Activated CD4-positive, alpha-beta T cell treated with anti-CD3 and anti-CD28 coated beads, Interleukin-2, amount 10 ng/mL, durations not matched to agents 24 days and 14 days (primary cell): ENCODE results near the gene GLYR1. TPM values are rescaled to one million over a fixed set of nuclear protein-coding genes. Genes with fewer than 3 reads are reported as not detected.
A peak's percentile ranks its signal among the peaks of the same experiment; 100 is the strongest.

Source experiments
- DNase-seq: peaks from one replicate; pipeline ENCODE4 v3.0.0; 2022
- H3K27ac Mint-ChIP-seq: one replicate; pipeline ENCODE4 v1.8.0; 2022; ENCODE audit warnings: mild to moderate bottlenecking, mixed read lengths
- H3K27me3 Mint-ChIP-seq: one replicate; pipeline ENCODE4 v1.8.0; 2022; ENCODE audit warnings: mixed read lengths
- H3K36me3 Mint-ChIP-seq: one replicate; pipeline ENCODE4 v1.8.0; 2022; ENCODE audit warnings: low read depth, mild to moderate bottlenecking, mixed read lengths
- H3K4me1 Mint-ChIP-seq: one replicate; pipeline ENCODE4 v1.8.0; 2021; ENCODE audit warnings: mixed read lengths
- H3K4me3 Mint-ChIP-seq: one replicate; pipeline ENCODE4 v1.8.0; 2022; ENCODE audit warnings: mild to moderate bottlenecking, moderate library complexity, mixed read lengths
- H3K9me3 Mint-ChIP-seq: one replicate; pipeline ENCODE4 v1.8.0; 2021; ENCODE audit warnings: mixed read lengths
- intact Hi-C: fragments of 100-400 bp; cut with micrococcal nuclease; formaldehyde crosslinking; loops from one replicate; pipeline ENCODE4 v1.15.1; 2023
- total RNA-seq: library from RNA; stranded (reverse); gene quantifications from 2 replicates; pipeline ENCODE4 v1.2.3, GENCODE V29; 2022

The GLYR1 gene
- total RNA-seq, 1 donor from 2014 or later, result 109 TPM

DNA sequence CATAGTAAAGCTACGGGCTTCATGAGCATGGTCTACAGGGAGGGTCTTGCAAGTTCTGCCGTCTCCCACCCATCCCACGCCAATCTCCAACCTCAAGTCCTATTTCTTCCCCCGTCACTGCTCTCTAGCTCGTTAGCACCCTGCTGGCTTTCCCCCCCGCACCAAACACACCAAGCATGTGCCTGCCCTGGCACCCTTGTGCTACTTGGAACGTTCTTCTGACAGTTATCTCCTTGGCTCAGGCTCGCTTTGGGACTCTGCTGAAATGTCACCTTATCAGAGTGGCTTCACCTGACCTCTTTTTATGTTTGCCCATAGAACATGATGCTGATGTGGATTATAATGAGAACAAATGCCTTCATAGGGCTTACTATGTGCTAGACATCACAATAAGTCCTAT lies 21.9 kb downstream of the GLYR1 start:
- H3K27me3 Mint-ChIP-seq, result no peaks in the 10 kb centered on the region
- no peak overlapping the region for H3K27ac Mint-ChIP-seq
- no peak overlapping the region for H3K4me3 Mint-ChIP-seq
- H3K9me3 Mint-ChIP-seq, result no peaks in the 10 kb centered on the region
- no peak for DNase-seq
- intact Hi-C loops, result no loop called here
- H3K4me1 Mint-ChIP-seq, result no peaks in the 10 kb centered on the region
- H3K36me3 Mint-ChIP-seq, result peaks cover 57% of the 10 kb centered on the region

DNA sequence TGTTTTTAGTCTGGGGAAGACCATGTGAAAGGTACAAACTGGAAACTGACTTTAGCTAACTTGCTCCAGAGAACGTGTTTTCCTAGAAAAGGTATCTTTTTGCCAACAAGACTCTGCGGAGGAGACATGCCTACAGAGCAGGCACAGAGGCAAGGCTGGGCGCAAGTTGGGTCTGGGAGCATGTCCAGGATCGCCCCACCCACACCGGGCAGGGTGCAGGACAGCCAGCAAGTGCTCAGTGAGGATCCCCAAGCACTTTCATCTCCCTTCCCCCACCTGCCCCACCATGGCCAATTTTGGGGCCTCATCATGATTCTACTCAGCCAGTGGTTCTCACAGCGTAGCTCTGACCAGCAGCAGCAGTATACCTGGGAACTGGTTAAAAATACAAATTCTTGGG lies 26.4 kb downstream of the GLYR1 start:
- Mint-ChIP-seq H3K36me3 (peaks cover 59% of the 10 kb centered on the region), H3K27ac (no peak overlapping the region), H3K27me3 (no peaks in the 10 kb centered on the region), H3K4me3 (no peak overlapping the region), H3K9me3 (no peaks in the 10 kb centered on the region), H3K4me1 (no peaks in the 10 kb centered on the region)
- DNase-seq, result no peak
- intact Hi-C loops, result no loop called here

DNA sequence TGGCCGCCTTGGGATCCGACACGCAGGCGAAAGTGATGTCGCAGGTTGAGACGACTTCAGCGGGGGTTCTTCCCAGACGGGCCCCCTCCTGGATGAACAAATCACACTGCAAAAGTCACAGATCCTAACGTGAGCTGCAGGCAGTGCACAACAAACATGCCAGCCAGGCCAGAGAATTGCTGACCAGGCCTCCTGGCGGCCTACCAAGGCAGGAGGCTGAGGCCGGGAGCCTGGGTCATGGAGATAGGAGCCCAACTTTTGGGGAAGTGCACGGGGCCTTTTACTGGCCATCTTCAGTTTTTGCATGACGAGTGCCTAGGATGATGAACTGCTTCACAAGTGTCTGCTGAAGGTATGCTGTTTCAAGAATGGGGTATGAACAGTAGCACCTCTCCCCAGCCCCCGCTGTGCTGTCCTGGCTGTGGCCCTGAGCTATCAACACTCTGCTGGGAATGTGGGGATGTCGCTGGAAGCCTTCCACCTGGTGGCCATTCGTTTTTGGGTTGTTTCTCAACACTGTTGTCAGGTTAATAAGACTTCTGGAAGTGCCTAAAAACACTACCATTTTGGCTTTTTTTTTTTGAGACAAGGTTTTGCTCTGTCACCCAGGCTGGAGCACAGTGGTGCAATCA lies 32.4 kb downstream of the GLYR1 start:
- H3K36me3 Mint-ChIP-seq, result peaks cover 61% of the 10 kb centered on the region
- no peak overlapping the region for H3K4me3 Mint-ChIP-seq
- no peaks in the 10 kb centered on the region for H3K27me3 Mint-ChIP-seq
- H3K9me3 Mint-ChIP-seq, result no peaks in the 10 kb centered on the region
- no peak overlapping the region for H3K27ac Mint-ChIP-seq
- no peaks in the 10 kb centered on the region for H3K4me1 Mint-ChIP-seq
- DNase-seq, result no peak
- intact Hi-C loops, result no loop called here

DNA sequence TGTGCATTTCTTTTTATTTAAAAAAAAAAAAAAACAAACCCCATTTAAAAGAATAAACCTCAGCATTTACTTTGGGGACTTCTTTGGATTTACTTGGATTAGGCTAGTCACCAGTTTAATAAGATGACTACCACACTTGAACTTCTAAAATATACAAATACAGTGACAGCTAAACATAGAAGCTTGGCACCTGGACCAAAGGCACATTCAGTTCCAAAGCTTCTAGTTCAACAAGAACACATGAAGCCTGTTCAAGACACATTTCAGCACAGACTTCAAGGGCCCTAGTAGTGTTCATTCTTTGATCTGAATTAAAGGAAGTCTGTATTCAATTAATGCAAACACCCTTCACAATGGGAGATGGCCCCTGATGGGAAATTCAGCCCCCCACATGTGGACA lies 33.0 kb downstream of the GLYR1 start:
- Mint-ChIP-seq H3K36me3 (peaks cover 59% of the 10 kb centered on the region), H3K27me3 (no peaks in the 10 kb centered on the region), H3K9me3 (no peaks in the 10 kb centered on the region), H3K4me1 (no peaks in the 10 kb centered on the region), H3K4me3 (no peak overlapping the region), H3K27ac (no peak overlapping the region)
- no peak for DNase-seq
- intact Hi-C loops, result no loop called here

DNA sequence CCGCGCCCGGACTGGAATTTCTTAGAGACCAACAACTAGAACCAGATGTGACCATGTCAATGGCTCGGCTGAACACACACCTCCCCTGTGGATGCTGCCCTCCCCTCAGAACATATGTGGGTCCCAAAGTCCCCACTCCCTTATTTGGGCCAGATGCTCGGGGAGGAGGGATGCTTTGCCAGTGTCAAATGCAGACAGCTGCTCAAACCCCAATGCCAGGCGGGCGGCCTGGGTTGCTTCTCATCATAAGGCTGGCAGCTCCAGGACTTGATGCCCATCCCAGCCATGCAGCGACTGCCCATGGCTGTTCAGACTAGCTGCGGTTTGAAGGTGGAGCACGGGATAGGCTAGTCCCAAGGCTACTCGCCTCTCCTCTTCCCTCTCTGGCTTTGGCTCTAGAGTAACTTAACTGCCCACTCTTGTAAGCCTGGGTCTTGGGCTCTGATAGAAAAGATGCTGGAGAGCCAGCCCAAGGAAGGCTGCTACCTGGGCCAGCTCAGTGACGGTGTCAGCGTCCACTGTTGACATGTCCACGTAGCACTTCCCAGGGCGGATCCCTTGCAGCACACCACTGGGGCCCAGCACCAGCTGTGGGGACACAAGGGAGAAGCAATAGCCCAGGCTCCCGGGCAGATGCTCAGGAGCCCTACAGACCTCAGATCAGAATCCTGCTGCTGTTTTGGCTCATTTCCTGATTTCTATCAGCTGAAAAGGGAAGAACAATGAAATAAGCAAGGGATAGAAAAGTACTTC lies 33.7 kb downstream of the GLYR1 start:
- Mint-ChIP-seq H3K4me3 (no peak overlapping the region), H3K27me3 (no peaks in the 10 kb centered on the region), H3K36me3 (peaks cover 58% of the 10 kb centered on the region), H3K4me1 (no peaks in the 10 kb centered on the region), H3K9me3 (no peaks in the 10 kb centered on the region), H3K27ac (no peak overlapping the region)
- intact Hi-C loops, result no loop called here
- no peak for DNase-seq

DNA sequence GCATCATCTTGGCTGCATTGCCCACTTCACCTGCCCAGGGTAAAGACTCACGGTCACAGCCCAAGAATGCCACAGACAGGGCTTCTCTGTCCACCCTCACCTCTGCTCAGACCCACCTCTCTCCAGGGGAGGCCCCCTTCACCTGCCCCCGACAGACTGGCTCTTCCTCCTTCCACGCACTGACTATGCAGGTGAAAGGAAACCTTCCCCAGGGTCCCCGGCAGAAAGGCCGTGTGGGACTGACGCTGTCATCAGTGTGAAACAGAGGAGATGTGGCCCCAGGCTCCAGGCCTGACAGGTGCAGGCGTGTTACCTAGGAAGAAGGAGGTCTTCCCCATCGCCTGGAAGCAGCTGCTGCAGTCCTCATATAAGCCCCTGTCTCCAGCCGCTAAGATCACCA lies 35.3 kb downstream of the GLYR1 start:
- Mint-ChIP-seq H3K27ac (peak overlapping the region; percentile 26), H3K4me1 (no peaks in the 10 kb centered on the region)

DNA sequence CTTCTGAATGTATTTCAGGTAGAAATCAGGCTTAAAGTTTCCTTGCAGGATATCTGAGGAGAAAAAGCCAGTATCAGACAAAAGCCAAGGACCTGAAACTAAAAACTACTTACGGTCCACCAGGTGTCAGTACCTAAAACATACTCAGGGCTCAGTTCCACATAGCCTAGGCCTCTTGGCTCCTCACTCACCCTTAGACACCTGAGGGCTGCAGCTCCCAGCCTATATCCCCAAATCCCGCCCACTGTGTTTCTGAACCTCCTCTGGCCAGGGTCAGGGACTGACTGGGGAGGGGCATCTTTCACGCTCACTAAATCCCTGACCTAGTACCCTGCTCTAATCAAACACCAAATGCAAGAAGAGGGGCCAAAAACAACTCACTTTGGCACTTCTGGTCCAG lies 35.8 kb downstream of the GLYR1 start:
- no peak overlapping the region for H3K27ac Mint-ChIP-seq
- no peaks in the 10 kb centered on the region for H3K27me3 Mint-ChIP-seq
- H3K36me3 Mint-ChIP-seq, result peaks cover 58% of the 10 kb centered on the region
- no peaks in the 10 kb centered on the region for H3K9me3 Mint-ChIP-seq
- H3K4me1 Mint-ChIP-seq, result no peaks in the 10 kb centered on the region
- DNase-seq, result no peak
- intact Hi-C loops, result no loop called here
- no peak overlapping the region for H3K4me3 Mint-ChIP-seq

More for the DNA sequence above, 35.3 kb downstream of the GLYR1 start:
- Mint-ChIP-seq H3K4me3 (no peak overlapping the region), H3K27me3 (no peaks in the 10 kb centered on the region), H3K36me3 (peaks cover 59% of the 10 kb centered on the region), H3K9me3 (no peaks in the 10 kb centered on the region)
- DNase-seq, result no peak
- intact Hi-C loops, result no loop called here

DNA sequence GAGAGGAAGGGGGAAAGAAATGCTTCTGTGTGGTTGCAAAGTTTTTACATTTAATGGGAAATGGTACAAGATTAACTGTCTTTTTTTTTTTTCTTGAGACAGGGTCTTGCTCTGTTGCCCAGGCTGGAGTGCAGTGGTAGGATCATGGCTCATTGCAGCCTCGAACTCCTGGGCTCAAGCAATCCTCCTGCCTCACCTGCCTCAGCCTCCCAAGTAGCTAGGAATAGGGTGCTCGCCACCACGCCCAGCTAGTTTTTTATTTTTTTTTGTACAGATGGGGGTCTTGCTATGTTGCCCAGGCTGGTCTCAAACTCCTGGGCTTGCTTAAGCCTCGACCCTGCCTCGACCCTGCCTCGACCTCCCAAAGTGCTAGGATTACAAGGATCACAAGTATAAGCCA lies 40.8 kb downstream of the GLYR1 start:
- intact Hi-C loops, result no loop called here
- Mint-ChIP-seq H3K36me3 (peaks cover 42% of the 10 kb centered on the region), H3K4me3 (no peak overlapping the region), H3K27ac (no peak overlapping the region), H3K9me3 (no peaks in the 10 kb centered on the region), H3K27me3 (no peaks in the 10 kb centered on the region), H3K4me1 (peaks cover 5% of the 10 kb centered on the region)
- DNase-seq, result no peak

DNA sequence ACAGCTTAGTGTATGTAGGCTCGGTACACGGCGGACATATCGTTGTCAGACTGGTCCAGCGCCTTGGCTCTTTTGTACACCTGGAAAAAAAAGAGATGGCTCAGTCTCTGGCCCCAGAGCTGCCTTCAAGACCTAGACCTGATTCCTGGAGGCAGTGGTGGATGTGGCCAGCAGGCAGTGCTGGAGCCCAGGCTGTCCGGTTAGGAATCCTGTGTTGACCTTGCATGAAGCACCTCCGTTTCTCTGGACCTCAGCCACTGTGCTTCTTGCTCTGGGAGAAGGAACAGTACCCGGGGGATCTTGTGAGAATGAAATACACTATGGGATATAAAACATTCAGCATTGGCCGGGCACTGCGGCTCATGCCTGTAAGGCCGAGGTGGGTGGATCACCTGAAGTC lies 41.9 kb downstream of the GLYR1 start:
- H3K9me3 Mint-ChIP-seq, result no peaks in the 10 kb centered on the region
- peak overlapping the region; percentile 38 for H3K27ac Mint-ChIP-seq
- peaks cover 37% of the 10 kb centered on the region for H3K36me3 Mint-ChIP-seq
- intact Hi-C loops, result no loop called here
- H3K27me3 Mint-ChIP-seq, result no peaks in the 10 kb centered on the region
- peaks cover 7% of the 10 kb centered on the region for H3K4me1 Mint-ChIP-seq
- DNase-seq, result no peak
- no peak overlapping the region for H3K4me3 Mint-ChIP-seq

DNA sequence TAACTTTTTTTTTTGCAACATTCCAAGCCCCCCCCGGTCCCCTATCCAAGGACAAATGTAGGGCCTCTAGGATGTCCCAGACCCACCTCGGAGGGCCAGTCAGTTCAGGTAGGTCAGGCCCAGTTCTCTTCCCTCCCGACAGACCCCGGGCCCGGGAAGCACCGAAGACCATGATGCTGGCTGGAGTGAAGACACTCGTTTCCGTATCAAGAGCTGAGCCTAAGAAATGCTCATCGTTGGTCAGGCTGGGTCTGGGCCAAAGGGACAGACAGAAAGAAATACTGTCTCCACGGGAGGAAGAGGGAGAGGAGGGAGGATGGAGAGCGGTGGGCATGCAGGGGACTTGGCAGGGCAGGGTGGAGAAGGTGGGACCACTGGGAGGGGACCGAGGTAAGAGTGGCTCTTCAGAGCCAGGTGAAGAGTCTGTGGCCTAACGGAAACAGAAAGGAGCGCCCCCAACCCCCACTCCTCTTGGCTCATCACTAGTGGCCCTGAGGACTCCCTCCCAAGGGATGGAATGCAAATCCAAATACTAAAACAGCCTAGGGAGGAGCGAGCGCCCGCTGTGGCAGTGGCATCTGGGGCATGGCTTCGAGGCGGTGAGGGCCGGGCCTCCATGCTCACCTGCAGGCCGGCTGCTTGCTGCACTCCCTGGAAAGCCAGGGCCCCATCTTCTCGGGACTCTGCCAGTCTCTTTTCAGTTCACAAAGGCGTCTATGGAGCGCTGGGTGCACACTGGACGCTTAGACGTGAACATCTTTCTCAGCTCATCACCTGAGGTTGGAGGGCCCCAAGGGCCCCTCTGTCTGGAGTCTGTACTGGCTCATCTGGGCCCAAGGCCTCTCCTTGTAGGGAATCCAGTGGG lies 43.0 kb downstream of the GLYR1 start:
- no peaks in the 10 kb centered on the region for H3K27me3 Mint-ChIP-seq
- H3K27ac Mint-ChIP-seq, result no peak overlapping the region
- H3K36me3 Mint-ChIP-seq, result peaks cover 32% of the 10 kb centered on the region
- H3K4me3 Mint-ChIP-seq, result peak overlapping the region; percentile 61
- H3K4me1 Mint-ChIP-seq, result peaks cover 7% of the 10 kb centered on the region
- intact Hi-C loops, result loop anchor here (2.0 kb wide), 2 partner anchors 69 to 155 kb away; partner anchors contain the start of genes ANKS3, DNAAF8 and SEC14L5
- H3K9me3 Mint-ChIP-seq, result no peaks in the 10 kb centered on the region
- no peak for DNase-seq

DNA sequence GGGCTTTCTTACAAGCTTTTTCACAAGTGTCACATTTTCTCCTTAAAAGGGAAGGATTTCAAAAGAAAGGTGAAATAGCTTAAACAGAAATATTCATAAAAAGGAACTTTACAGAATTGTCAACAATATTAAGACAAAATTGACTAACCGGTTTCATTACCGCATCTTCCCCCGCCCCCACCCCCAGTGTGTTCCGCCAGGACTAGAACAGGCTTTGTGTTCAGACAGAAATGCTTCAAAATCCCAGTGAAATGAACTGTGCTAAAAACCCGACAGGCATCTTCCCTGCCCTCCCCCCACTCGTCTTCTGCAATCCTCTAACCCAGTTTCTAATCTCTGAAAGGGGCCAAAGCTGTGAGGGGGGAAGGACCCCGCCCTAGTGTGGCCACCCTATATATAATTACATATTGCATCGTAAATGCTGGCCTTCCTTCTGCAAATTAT lies 43.7 kb downstream of the GLYR1 start:
- intact Hi-C loops, result loop anchor here (2.0 kb wide), 2 partner anchors 69 to 155 kb away; partner anchors contain the start of genes ANKS3, DNAAF8 and SEC14L5
- Mint-ChIP-seq H3K4me1 (peaks cover 7% of the 10 kb centered on the region), H3K27ac (no peak overlapping the region), H3K36me3 (peaks cover 28% of the 10 kb centered on the region), H3K27me3 (no peaks in the 10 kb centered on the region), H3K4me3 (peak overlapping the region; percentile 83), H3K9me3 (no peaks in the 10 kb centered on the region)
- DNase-seq, result no peak

DNA sequence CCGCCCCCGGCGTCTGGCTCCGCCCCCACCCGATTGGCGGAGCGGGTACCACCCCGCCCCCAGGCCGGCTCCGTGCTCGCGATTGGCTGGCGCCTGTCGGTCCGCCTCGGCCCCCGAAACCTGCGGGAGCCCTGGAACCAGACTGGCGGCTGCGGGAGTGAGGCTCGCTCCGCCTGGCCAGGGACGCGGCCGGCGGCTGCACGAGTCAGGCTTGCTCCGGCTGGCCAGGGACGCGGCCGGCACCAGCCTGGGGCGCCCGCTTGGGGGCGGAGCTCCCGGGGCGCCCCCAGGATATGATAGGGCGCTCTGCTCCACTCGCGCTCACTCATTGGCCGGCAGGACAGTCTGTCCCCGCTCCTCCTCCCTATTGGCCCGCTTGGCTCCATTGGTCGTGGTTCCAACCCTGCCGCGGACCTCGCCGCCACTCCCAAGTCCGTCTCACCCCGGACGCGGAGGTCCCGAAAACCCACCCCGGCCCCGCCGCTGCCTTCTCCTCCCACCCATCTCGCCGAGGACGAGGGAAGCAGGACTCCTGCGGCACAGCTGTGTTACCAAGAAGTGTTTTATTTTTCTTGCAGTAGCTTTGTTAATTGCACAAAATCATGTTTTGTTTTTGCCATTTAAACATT lies 44.3 kb downstream of the GLYR1 start:
- intact Hi-C loops, result loop anchor here (1.0 to 2.0 kb wide), 3 partner anchors 34 to 156 kb away; partner anchors contain the start of genes ANKS3, DNAAF8 and SEC14L5
- Mint-ChIP-seq H3K9me3 (no peaks in the 10 kb centered on the region), H3K27me3 (no peaks in the 10 kb centered on the region), H3K36me3 (peaks cover 26% of the 10 kb centered on the region), H3K27ac (no peak overlapping the region), H3K4me3 (peak overlapping the region; percentile 83), H3K4me1 (peaks cover 7% of the 10 kb centered on the region)
- peak; percentile 98 for DNase-seq

DNA sequence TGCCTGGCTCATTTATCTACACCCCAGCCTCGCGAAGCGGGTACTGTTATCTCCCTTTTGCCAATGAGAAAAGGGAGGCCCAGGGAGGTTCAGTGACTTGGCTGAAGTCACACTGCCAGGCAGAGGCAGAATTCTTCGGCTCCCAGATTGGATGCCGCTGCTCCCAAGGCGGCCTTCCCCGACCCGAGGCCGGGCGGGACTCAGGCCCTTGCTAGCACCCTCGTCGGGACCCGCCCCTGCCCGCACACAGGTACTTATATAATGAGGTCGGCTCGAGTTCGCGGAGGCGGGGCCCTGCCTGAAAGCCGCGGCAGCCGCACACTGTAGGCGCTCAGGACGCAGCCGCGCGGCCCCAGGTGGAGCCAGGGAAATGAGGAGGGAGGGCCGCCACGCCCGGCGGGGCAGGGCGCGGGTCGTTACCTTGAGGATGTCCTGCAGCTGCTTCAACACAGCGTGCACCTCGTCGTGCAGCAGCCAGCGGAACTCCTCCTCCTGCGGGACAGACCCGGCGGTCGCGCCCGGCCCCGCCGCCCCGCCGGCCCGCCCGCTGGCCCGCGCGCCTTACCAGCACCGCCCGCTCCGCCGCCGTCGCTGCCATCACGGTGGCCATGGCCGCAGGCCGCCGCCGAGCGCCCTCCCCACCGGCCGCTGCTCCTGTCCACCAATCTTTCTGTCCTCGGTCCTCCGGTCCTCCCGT lies 45.0 kb downstream of the GLYR1 start, which contains the start of gene ROGDI:
ROGDI (minus strand) TSS at position 672 of the 697 bp plus-strand sequence; CDS start at position 610, 62 bp downstream.
- peak within 1 kb of the TSS; percentile 83 for H3K4me3 Mint-ChIP-seq
- no peaks in the 10 kb centered on the region for H3K27me3 Mint-ChIP-seq
- H3K9me3 Mint-ChIP-seq, result no peaks in the 10 kb centered on the region
- intact Hi-C loops, result loop anchor here (1.0 to 2.0 kb wide), 3 partner anchors 34 to 157 kb away; partner anchors contain the start of genes ANKS3, DNAAF8 and SEC14L5
- peaks cover 19% of the 10 kb centered on the region for H3K36me3 Mint-ChIP-seq
- peak; percentile 96 for DNase-seq
- H3K4me1 Mint-ChIP-seq, result peaks cover 7% of the 10 kb centered on the region
- H3K27ac Mint-ChIP-seq, result peak within 1 kb of the TSS; percentile 58
